NCI-H446 (cell line): Measurements from ENCODE around the gene CCDC170.
"Not testable (repeated sequence)": the region's sequence is repeated elsewhere in the genome, so short reads cannot be mapped to it uniquely, and the experiment has no call there.

Source experiments
- DNase-seq, 2 experiments: peaks; one replicate each; lab custom pipeline; 2025; lab: John Stamatoyannopoulos, UW

The CCDC170 gene

GRCh38 chr6:151493804-151494234, at the start of gene CCDC170:
Gene CCDC170 (plus strand): TSS chr6:151494017. CDS start chr6:151494129, 112 bp downstream.
- DNase-seq: no peak

- no peak for DNase-seq
Observed at GRCh38 chr6:151445482-151445881, 48.3 kb upstream of the CCDC170 start.

- no peak for DNase-seq
Observed at GRCh38 chr6:151447237-151447636, 46.6 kb upstream of the CCDC170 start.

GRCh38 chr6:151448623-151449022, 45.2 kb upstream of the CCDC170 start:
- DNase-seq: no peak

GRCh38 chr6:151450928-151451327, 42.9 kb upstream of the CCDC170 start:
- DNase-seq: not testable (repeated sequence)

- no peak for DNase-seq
Observed at GRCh38 chr6:151451417-151451949, 42.3 kb upstream of the CCDC170 start.

GRCh38 chr6:151451950-151452749, 41.7 kb upstream of the CCDC170 start, which contains the start of gene RMND1:
Gene RMND1 (minus strand): TSS chr6:151452126. CDS start chr6:151445811, 6,315 bp downstream.
- DNase-seq: peak; percentile 94 to 98

GRCh38 chr6:151452750-151453427, 40.9 kb upstream of the CCDC170 start:
- no peak for DNase-seq

- not testable (repeated sequence) for DNase-seq
Observed at GRCh38 chr6:151455751-151456398, 37.9 kb upstream of the CCDC170 start.

- no peak for DNase-seq
Observed at GRCh38 chr6:151461673-151462072, 32.1 kb upstream of the CCDC170 start.

- DNase-seq: no peak
Observed at GRCh38 chr6:151464702-151465101, 29.1 kb upstream of the CCDC170 start.

GRCh38 chr6:151475653-151476523, 17.9 kb upstream of the CCDC170 start:
- DNase-seq: peak; percentile 17 to 51

GRCh38 chr6:151477726-151478125, 16.1 kb upstream of the CCDC170 start:
- no peak for DNase-seq

- DNase-seq: no peak
Observed at GRCh38 chr6:151478670-151479069, 15.1 kb upstream of the CCDC170 start.

GRCh38 chr6:151481786-151482185, 12.0 kb upstream of the CCDC170 start:
- no peak for DNase-seq

GRCh38 chr6:151482290-151482689, 11.5 kb upstream of the CCDC170 start:
- DNase-seq: no peak

GRCh38 chr6:151483994-151484393, 9.8 kb upstream of the CCDC170 start:
- no peak for DNase-seq

- DNase-seq: no peak
Observed at GRCh38 chr6:151488226-151488625, 5.6 kb upstream of the CCDC170 start.

- DNase-seq: no peak
Observed at GRCh38 chr6:151490996-151491395, 2.8 kb upstream of the CCDC170 start.

GRCh38 chr6:151493161-151493803, 535 bp upstream of the CCDC170 start:
- no peak for DNase-seq
